Thoracic aorta (tissue), 2 donors: ENCODE results near the gene GPS2. TPM values are rescaled to one million over a fixed set of nuclear protein-coding genes. Genes with fewer than 3 reads are reported as not detected.
A peak's percentile ranks its signal among the peaks of the same experiment; 100 is the strongest.
"Not testable (repeated sequence)": the region's sequence is repeated elsewhere in the genome, so short reads cannot be mapped to it uniquely, and the experiment has no call there.

Experiments used
- ATAC-seq: fragments of 150-250 bp; one replicate; pipeline ENCODE4 v1.8.0; 2017; ENCODE audit warnings: low read depth; ENCODE audit not compliant: insufficient number of reproducible peaks, low FRiP score
- DNase-seq: peaks from one replicate; pipeline ENCODE4 v3.0.0-alpha.2; 2020; ENCODE audit warnings: low spot score
- H3K27ac ChIP-seq, 2 donors: fragments of 200-600 bp; sonication (generic); 1 replicate in 1 of 2; 2 replicates in 1 of 2; pipeline ENCODE4 v1.5.1; 2016; ENCODE audit warnings: mild to moderate bottlenecking in 2 of 2, moderate library complexity in 2 of 2
- H3K27me3 ChIP-seq: fragments of 200-600 bp; sonication (generic); replicated peaks from 2 replicates; pipeline ENCODE4 v1.6.0; 2016; ENCODE audit warnings: mild to moderate bottlenecking; ENCODE audit not compliant: insufficient read depth
- H3K36me3 ChIP-seq: fragments of 200-600 bp; sonication (generic); one replicate; pipeline ENCODE4 v1.5.1; 2016
- H3K4me1 ChIP-seq, 2 donors: fragments of 200-600 bp; sonication (generic); 1 replicate in 1 of 2; 2 replicates in 1 of 2; pipeline versions ENCODE4 v1.5.1 to v1.6.0; 2016; ENCODE audit warnings: low read depth in 2 of 2, mild to moderate bottlenecking in 1 of 2; ENCODE audit not compliant: control insufficient read depth in 1 of 2
- H3K4me3 ChIP-seq: fragments of 200-600 bp; sonication (generic); 2 replicates; pipeline ENCODE4 v1.5.1; 2016; ENCODE audit warnings: mild to moderate bottlenecking
- H3K9me3 ChIP-seq: fragments of 200-600 bp; sonication (generic); 2 replicates; pipeline ENCODE4 v1.5.1; 2016
- total RNA-seq, 2 donors: library from RNA; depleted of rRNA; stranded (reverse); fragments of >200 nt; gene quantifications; one replicate each; pipeline versions ENCODE4 v1.1.0 to v1.2.3, GENCODE V29; 2016
- TF ChIP-seq, protein P1 (sequence below): fragments of 200-600 bp; sonication (generic); IDR thresholded peaks from one replicate; pipeline ENCODE4 v1.5.1; 2019; ENCODE audit warnings: antibody characterized with exemption

Gene GPS2
- total RNA-seq, 2 donors from 2014 or later, result 66.5 to 100.0 TPM

DNA sequence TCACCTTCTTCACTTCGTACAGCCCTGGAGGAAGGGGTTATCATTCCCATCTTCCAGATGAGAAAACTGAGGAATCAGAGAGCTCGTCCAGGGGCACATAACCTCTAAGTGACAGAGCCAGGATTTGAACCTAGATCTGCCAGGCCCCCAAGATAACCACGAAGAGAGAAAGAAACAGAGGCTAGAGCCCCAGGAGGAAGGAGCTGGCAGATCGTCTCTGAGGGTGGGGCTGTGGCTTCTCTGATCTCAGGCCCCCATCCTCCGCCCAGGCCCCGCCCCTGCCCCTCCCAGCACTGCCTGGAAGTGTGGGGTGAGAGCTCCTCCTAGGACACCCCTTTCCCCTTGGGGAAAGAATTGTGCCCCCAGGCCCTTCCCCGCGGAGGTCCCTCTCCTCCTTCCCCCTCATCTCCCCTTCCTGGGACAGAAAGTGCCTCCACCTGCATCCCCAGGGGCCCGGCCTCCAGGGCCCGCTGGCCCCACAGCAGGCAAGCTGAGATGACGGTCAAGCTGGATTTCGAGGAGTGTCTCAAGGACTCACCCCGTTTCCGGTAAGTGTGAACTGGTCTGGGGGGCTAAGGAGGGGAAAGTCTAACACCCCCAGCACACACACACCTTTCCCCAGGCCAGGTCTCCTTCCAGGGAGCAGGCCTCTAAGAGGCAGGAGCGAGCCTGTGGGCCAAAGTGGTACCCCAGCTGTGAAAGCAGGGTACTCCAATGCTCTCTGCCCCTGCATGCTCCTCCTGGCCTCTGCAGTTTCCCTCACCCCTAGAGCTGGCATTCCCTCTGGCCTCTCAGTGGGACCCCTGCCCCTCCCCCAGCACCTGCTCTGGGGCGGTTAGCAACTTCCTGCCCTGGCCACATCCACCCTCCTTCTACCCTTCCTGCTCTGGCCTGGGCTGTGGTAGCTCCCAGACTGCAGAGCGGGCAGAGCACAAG lies 21.3 kb upstream of the GPS2 start, which contains the start of gene ACAP1:
TSS of gene ACAP1 (plus strand) at position 290 of the 936 bp plus-strand sequence. CDS start at position 496, 206 bp downstream.
- TF ChIP-seq, protein P1, sequence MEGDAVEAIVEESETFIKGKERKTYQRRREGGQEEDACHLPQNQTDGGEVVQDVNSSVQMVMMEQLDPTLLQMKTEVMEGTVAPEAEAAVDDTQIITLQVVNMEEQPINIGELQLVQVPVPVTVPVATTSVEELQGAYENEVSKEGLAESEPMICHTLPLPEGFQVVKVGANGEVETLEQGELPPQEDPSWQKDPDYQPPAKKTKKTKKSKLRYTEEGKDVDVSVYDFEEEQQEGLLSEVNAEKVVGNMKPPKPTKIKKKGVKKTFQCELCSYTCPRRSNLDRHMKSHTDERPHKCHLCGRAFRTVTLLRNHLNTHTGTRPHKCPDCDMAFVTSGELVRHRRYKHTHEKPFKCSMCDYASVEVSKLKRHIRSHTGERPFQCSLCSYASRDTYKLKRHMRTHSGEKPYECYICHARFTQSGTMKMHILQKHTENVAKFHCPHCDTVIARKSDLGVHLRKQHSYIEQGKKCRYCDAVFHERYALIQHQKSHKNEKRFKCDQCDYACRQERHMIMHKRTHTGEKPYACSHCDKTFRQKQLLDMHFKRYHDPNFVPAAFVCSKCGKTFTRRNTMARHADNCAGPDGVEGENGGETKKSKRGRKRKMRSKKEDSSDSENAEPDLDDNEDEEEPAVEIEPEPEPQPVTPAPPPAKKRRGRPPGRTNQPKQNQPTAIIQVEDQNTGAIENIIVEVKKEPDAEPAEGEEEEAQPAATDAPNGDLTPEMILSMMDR, result no peak
- Histone ChIP-seq H3K36me3 (no peaks in the 10 kb centered on the region), H3K27me3 (no peaks in the 10 kb centered on the region), H3K4me1 (no peaks in the 10 kb centered on the region), H3K27ac (no peak within 1 kb of the TSS), H3K9me3 (no peaks in the 10 kb centered on the region), H3K4me3 (peak within 1 kb of the TSS; percentile 57)
- ATAC-seq, result no peak
- DNase-seq, result no peak

DNA sequence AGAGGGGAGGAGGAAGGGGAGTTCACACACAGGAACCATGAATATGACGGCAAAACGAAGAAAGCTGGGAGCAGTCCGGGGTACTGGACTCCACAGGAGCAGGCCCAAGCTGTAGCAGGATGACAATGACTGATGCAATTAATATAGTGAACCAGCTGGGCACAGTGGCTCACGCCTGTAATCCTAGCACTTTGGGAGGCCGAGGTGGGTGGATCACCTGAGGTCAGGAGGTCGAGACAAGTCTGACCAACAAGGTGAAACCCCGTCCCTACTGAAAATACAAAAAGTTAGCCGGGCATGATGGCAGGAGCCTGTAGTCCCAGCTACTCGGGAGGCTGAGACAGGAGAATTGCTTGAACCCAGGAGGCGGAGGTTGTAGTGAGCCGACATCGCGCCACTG lies 20.6 kb upstream of the GPS2 start:
- H3K9me3 ChIP-seq, ATAC-seq, H3K4me3 ChIP-seq, DNase-seq, H3K4me1 ChIP-seq, H3K27ac ChIP-seq, H3K27me3 ChIP-seq, H3K36me3 ChIP-seq: not testable (repeated sequence)

- no peaks in the 10 kb centered on the region for H3K36me3 ChIP-seq
- TF ChIP-seq, protein P1, result no peak
- no peak overlapping the region for H3K27ac ChIP-seq
- H3K27me3 ChIP-seq, result no peaks in the 10 kb centered on the region
- DNase-seq (no peak), ATAC-seq (no peak)
- no peak overlapping the region for H3K4me3 ChIP-seq
- no peaks in the 10 kb centered on the region for H3K9me3 ChIP-seq
- H3K4me1 ChIP-seq, result peaks cover 3 to 5% of the 10 kb centered on the region in 2 donors
Measured at GRCh38 chr17:7334938-7335538, 19.9 kb upstream of the GPS2 start.

- not testable (repeated sequence) for ATAC-seq, H3K27ac ChIP-seq, DNase-seq
Measured at GRCh38 chr17:7332600-7333069, 17.5 kb upstream of the GPS2 start.

DNA sequence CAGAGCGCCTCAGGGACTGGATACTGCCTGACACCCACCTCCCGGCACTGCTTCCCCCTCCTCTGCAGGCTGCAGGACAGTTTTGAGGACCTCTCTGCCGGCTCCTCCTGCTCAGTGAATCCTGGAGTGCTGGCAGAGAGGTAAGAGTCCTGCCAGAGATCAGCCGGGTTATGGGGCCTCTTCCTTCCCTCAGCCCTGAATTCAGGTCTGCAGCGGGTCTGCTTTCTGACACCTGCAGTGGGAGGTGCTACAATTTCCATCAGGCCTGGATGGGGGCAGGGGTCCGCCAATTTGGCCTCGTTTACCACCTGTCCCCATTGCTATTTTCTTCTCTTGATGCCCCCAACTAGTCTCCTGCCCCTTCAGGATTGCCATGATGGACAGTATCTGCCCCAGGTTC lies 17.0 kb upstream of the GPS2 start:
- ATAC-seq (no peak), DNase-seq (no peak)
- H3K4me1 ChIP-seq, result peaks cover 3 to 17% of the 10 kb centered on the region in 2 donors
- no peak overlapping the region for H3K4me3 ChIP-seq
- H3K27me3 ChIP-seq, result no peaks in the 10 kb centered on the region
- TF ChIP-seq, protein P1, result no peak
- H3K27ac ChIP-seq, result no peak overlapping the region
- no peaks in the 10 kb centered on the region for H3K9me3 ChIP-seq
- H3K36me3 ChIP-seq, result no peaks in the 10 kb centered on the region

More at GRCh38 chr17:7332600-7333069, 17.5 kb upstream of the GPS2 start:
- H3K9me3 ChIP-seq, H3K36me3 ChIP-seq, H3K27me3 ChIP-seq, H3K4me3 ChIP-seq: not testable (repeated sequence)
- peaks cover 3 to 16% of the 10 kb centered on the region in 2 donors for H3K4me1 ChIP-seq

DNA sequence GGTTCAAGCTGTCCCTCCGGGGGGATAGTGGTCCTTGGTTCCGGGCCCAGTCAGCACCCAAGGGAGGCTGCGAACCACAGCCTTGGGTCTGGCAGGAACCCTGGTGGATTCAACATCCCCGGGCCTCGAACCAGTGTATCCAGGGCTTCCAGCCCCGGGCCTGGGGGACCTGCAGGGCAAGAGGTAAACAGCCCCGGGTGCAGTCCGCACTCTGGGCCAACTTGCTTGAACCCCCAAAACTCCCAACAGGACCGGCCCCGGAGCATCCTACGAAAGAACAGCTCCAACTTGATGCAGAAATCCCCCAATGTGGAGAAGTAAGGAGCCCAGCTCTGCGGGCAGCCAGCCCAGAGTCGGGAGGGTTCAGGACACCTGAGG lies 15.5 kb upstream of the GPS2 start:
- DNase-seq, result no peak
- Histone ChIP-seq H3K4me3 (peak overlapping the region; percentile 93), H3K9me3 (no peaks in the 10 kb centered on the region), H3K4me1 (peaks cover 3 to 17% of the 10 kb centered on the region in 2 donors), H3K27me3 (no peaks in the 10 kb centered on the region), H3K27ac (peak overlapping the region; percentile 88 to 98), H3K36me3 (peaks cover 5% of the 10 kb centered on the region)
- no peak for ATAC-seq
- TF ChIP-seq, protein P1, result no peak
